Fibroblast of skin of left quadriceps (primary cell): Measurements from ENCODE around the gene HECW1.
"Not testable (repeated sequence)": the region's sequence is repeated elsewhere in the genome, so short reads cannot be mapped to it uniquely, and the experiment has no call there.

Experiments
- DNase-seq, 2 experiments: peaks; one replicate each; pipeline ENCODE4 v3.0.0-alpha.2; 2013; ENCODE audit warnings: low read depth in 2 of 2

The HECW1 gene

DNA sequence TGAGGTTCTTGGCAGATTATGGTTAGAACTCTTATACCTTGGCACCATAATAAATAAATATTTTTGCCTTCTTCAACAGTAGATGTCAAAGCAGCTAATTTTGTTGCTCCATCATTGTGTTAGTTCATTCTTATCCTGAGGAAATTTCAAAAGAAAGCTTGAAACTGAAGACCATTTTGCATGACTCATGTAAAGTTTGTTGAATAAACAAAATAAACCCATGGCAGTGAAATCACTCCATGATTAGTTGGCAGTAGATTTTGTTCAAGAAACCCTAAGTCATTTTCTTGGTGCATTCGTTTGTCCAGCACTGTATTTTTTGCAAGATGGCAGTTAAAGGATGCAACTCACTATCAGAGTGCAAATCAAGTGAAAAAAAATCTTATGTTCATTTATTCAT is 91.6 kb downstream of the HECW1 start:
- no peak for DNase-seq

DNA sequence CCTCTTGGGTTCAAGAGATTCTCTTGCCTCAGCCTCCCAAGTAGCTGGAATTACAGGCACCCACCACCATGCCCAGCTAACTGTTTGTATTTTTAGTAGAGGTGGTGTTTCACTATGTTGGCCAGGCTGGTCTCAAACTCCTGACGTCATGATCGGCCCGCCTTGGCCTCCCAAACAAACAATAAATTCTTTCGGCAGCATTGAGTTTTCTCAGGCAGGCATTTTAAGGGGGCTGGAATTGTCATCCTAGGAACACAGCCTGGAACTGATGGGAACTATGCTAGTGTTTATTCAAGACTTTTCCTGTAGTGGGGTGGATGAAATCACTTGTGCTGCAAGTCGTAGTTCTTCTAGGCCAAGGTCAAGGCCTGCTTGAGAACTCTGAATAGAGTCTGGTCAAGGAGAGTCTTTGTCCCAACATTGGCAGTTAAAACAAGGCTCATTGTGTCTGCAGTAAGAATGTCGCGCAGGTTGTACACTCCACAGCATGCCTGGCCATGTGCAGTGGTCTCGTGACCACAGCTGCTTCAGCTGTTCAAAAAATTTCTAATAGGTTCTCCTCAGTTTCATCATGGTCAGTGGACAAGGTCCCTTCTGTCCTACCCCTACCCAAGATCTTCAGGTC is 92.8 kb downstream of the HECW1 start:
- no peak for DNase-seq

DNA sequence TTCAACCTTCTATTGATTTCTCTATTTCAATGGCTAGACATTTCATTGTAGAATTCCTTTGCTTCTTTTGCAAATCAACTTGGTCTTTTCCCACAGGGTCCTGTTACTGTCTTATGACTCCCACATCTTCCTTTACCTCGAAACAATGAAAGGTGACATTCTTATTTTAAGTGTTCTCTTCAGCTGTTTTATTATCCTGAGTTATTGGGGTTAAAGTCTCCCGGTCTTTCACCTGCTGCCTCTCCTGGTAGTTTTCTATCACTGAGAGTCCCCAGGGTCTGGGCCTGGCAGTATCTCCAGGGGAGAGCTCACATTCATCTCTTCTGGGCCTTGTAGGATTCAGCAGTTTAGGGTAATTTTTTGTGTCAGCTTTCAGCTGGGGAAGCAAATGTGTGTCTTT is 95.8 kb downstream of the HECW1 start:
- DNase-seq: no peak

DNA sequence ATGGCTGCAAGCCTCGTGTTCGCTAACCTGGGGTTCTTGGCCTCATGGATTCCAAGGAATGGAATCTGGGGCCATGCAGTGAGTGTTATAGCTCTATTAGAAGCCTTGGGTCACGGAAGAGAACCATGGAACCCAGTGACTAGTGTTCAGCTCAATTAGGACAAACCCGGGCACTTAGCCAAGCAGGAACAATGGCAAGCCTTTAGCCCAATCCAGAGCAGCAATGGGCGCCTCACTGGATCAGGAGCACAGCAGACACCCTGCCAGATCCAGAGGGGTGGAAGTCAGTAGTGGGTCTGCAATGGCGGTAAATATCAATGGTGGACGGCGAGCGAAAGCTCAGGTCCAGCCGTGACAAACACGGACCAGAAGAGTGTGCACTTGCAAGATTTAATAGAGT is 98.1 kb downstream of the HECW1 start:
- DNase-seq: not testable (repeated sequence)

DNA sequence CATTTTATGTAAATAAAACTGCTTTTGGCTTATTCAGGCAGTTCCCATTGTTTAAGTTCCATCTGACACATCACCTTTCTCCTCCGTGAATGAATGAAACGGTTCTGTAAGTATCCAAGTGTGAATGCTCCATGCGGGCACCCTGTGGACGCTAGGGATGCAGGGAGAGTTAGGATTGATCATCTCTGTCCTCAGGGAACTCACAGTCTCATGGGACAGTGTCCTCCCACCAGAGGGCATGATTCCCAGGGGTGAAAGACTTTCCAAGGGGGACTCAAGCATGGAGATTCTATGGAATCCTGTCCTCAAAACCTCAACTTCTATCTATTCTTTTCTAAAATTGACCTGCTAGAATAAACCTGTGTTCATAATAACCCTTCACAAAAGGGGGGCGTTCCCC is 98.8 kb downstream of the HECW1 start:
- DNase-seq: no peak

DNA sequence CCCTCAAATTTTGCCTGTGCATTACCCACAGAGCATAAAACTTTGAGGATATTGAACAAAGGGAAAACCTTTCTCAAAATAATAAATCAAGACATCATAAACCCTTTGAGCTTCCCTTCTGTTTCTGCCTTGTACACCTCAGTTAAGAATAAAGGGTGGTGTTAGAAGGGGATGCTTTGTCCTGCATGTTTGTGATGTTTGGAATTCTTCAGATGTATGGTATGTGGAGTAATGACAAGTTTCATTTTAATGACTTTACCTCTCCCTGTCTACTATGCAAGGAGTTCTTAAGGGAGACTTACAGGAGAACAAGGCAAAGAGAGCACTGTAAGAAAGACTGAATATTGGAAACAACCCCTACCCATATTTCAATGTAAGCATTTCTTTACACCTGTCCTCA is 99.2 kb downstream of the HECW1 start:
- no peak for DNase-seq

DNA sequence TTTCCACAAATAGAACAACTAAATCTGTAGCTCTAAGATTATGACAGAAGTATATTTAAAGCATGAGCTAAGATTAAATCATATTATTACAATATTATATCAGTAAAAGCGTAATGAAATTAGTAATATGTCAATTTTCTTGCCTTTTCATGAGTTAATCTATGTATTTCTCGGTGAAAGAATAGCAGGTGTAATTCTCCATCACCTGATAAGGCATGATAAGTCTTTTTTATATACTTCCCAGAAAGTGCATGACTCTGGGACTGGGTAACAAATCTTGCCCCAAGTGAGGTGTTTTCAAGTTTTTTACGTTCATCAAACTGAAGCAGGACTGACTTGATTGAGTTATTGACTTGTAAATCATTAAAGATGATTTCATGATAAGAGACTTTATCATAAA is 100.5 kb downstream of the HECW1 start:
- DNase-seq: no peak

DNA sequence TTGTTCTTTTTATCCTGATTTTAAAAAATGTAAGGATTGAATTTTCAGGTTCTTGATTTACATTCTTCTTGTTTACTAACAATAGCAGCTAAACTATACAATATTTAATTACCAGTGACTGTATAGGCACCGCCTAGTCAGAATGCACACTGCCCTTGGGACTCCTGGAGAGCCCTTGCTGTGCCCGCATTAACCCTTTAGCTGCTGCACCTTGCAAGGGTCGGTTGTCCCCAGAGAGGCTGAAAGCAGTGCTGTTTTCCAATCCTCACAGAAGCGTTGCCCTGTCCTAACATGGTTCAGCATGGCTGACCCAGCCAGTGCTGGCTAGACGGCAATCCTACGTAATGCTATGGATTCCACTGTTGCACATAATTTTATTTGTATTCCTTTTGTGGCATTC is 102.6 kb downstream of the HECW1 start:
- no peak for DNase-seq

DNA sequence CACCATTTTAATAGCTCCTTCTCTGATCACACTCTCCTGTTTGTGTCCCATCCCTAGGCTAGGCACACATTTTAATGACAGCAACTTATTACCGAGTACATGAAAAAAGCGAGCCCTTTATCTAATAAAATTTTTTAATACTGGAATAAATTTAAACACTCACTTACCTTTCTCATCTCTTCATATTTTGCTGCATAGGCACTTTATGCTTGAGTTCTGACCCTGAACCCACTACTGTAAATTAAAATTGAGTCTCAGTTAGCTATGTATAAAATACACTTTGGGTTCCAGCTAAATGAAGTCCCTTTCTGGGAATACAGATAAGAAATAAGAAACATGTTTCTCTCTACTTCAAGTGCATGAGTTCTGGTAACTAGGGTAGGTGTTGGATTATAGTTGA is 104.6 kb downstream of the HECW1 start:
- DNase-seq: no peak

DNA sequence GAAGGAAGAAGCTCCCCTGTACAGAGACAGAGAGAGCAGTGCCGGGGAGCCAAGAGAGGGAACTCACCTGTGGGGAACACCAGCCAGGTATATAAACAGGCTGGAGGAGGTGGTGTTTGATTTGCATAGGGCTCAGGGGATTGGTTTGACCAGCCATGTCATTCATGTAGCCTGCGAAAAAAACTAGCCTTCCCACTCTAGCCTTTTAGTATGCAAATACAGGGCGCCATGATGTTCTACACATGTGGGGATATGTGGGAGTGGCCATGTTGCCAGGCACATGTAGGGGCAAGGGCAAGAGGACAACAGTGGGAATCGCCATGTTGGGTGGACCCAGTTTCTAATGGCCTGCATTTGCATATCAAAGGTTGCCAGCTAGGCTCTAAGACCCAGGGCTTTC is 106.5 kb downstream of the HECW1 start:
- DNase-seq: not testable (repeated sequence)

DNA sequence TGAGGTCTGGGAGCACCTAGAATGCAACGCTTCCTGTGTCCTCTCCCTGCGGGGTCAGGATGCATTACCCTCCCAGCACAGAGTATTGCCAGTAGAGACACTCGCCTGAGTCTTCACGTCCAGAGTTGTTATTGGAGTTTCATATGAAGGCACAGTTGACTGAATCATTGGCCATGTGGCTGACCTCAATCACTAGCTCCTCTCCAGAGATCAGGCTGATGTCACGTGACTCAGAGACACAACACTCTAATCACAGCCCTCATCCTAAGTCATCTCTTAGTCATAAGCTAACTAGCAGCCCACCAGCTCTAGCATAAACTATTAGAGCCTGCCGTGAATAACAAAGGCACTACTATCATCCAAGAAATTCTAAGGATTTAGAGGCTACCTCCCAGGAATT is 107.8 kb downstream of the HECW1 start:
- DNase-seq: peak; percentile 25 to 44

DNA sequence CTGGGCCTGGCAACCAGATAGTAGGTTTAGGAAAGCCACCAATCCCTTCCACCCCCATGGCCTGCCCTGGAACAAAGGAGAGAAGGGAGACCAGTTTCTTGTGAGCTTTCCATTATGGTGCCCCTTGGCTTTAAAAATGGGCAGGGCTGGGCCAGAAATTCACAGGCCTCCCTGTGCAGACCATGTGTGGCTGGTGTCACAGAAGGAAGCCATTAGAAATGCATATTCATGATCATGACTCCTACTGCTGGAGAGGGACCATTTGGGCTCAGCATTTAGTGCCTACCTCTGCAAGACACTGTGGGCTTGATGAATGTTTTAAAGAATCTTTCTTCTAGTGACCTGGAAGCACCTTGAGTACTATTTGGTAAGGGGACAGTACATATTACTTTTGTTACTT is 108.3 kb downstream of the HECW1 start:
- DNase-seq: no peak

DNA sequence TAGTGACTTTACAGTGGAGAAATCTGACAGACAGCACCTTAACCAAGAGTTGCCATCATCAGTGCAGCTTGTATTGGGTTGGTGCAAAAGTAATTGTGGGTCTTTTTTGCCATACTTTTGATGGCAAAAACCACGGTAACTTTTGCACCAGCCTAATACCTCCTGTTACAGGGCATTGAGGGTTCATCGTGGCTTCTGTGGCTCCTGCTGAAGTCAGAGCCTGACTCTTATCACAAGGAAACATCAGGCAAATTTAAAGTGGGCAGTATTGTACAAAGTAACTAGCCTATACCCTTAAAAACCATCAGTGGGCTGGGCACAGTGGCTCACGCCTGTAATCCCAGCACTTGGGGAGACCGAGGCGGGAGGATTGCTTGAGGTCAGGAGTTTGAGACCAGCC is 117.4 kb downstream of the HECW1 start:
- DNase-seq: no peak

DNA sequence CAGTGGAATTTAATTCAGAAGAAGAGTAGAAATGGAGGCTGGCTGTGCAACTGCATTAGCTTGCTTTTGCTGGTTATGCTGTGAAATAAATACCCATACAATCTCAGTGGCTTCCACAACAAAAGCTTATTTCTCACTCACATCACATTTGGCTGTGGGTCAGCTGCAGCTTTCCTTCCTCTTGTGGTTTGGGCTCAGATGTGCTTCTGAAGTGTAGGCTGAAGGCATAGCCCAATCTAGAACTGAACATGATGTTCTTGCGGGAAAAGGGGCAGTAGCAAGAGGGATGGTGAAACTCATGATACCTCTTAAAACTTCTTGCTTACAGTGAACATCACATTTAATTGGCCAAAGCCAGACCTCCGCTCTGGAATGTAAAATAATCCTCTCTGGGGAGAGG is 119.9 kb downstream of the HECW1 start:
- no peak for DNase-seq

DNA sequence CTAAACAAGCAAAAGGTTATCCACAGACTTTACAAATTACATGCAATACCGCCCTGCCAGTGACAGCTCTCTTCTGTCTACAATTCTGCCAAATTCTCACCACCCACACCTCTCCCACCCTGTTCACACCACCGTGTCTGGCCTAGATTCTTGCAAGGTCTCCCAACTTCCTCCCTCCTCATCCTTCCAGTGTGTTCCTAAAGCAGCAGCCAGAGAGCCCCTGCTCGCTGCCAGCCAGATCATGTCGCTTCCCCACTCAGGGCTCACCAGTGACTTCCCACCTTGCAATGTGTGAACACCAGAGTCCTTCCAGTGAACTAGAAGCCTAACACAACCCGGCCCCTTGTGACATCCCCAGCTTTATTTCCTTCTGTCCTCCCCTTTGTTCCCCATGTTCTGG is 121.6 kb downstream of the HECW1 start:
- DNase-seq: no peak

DNA sequence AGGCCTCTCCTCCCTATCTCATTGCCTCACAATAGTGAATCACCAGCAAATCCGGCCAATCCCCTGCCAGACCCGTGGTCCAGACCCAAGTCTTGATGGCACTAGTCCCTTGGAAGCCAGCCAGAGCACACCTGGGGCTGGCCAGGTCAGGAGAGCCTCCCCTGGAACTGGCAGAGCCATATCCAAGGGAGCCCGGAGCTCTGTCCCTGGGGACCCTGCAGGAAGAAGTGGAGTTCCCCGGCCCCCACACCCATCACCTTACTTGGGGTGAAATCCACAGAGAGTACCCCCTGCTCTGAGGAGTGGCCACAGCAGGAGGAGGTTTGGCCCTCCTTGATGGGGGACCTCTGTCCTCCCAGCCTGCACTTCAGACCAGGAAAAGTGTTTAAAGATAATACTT is 122.5 kb downstream of the HECW1 start:
- DNase-seq: no peak

DNA sequence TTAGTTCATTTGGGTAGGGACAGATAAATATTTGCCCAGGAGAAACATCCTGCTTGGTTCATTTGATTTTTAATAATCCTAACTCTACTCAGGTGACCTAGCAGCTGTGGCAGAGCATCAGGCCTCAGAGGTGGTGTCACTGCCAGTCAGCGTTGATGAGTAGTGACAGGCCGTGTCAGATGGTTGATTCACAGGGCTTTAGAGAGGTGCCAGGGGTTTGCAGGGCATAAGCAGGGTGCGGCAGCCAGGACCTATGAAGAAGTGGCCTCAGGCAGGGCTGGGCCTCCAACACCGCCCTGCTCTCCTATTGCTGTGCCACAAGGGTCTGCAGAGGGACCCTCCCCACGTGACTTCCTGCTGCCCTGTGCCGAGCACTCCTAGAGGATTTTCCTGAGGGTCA is 128.1 kb downstream of the HECW1 start:
- DNase-seq: no peak

DNA sequence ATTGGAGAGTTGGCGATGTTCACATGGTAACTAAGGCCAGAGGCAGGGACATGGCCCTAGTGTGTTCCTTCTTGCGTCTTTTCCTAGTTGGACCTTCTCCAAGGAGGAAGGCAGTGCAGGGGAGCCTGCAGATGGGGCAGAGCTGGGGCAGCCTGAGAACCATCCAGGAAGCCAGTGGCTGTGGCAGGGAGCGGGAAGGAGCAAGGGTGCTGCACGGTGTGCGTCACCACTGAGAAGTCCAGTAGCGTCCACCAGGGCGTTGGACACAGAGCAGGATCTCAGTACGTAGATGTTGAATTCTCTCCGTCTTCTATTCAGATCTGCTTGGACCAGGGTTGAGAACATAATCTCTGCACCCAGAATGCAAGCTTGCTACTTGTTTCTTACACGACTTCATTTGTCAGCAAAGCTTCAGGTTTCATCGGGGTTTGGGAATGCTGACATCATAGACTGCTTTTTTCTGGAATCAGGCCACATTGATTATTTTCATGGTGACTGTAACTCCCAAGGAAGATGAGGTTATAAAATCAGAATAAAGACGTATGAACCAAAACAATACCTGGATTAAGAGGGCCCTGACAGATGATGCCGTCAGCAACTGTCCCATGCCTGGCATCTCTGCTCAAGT is 130.3 kb downstream of the HECW1 start:
- DNase-seq: no peak

DNA sequence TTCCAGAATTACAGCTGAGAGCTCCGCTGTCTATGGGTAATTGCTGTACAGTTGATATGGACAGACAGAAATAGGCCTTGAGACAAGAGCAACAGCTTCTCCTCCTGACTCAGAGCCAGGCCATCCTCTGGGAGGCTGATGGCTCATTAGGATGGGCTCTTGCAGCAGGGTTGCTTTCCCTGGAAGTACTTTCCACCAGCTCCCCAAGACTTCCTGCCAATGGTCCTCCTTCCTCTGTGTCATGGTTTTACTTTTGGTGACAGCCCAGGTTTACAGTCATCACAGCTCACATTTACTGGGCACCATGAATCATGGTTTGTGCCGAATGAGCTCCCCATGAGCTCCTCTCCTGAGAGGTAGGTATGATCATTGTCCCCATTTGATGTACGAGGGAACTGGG is 131.8 kb downstream of the HECW1 start:
- no peak for DNase-seq

DNA sequence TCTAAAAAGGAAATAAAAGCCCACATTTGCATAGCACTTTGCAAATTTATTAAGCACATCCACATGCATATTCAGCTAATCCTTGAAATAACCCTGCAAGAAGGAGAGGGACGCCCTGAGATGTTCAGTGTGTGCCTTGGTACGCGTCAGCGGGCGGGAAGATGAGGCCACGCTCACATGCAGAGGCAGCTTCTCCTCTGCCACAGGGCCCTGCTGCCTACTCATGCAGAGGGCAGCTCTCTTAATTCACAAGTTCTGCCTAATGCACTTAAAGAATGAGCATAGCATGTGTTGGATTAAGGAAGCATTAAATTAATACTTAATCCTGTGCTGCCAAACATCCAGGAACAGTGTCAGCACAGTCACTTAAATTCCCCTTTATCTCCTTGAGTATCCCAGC is 132.3 kb downstream of the HECW1 start:
- no peak for DNase-seq

DNA sequence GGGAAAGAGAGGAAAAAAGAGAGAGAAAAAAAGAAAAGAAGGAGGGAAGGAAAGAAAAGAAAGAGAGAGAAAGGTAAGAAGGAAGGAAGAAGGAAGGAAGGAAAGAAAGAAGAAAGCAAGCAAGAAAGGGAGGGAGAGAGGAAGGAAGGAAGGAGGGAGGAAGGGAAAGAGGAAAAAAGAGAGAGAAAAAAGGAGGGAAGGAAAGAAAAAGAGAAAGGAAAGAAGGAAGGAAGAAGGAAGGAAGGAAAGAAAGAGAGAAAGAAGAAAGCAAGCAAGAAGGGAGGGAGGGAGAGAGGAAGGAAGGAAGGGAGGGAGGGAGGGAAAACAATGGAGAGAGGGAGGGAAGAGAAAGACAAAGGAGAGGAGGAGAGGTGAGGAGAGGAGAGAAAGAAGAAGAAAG is 135.3 kb downstream of the HECW1 start:
- no peak for DNase-seq

DNA sequence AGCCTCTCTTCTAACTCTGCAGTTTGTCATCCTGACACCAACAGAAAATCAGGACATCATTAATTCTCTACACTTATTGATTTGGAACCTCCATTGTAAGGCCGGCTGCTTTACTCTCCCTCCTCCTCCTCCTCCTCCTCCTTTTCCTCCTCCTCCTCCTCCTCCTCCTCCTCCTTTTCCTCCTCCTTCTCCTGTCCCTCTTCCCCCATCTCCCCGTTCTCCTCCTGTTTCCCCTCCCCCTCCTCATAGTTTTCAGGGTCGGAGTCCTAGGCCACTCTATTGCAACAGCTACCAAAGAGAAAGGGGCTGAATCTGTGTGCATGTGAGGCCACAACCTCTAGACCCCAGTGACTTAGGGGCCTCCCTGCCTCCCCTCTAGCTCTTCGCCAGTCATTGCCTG is 136.1 kb downstream of the HECW1 start:
- no peak for DNase-seq

DNA sequence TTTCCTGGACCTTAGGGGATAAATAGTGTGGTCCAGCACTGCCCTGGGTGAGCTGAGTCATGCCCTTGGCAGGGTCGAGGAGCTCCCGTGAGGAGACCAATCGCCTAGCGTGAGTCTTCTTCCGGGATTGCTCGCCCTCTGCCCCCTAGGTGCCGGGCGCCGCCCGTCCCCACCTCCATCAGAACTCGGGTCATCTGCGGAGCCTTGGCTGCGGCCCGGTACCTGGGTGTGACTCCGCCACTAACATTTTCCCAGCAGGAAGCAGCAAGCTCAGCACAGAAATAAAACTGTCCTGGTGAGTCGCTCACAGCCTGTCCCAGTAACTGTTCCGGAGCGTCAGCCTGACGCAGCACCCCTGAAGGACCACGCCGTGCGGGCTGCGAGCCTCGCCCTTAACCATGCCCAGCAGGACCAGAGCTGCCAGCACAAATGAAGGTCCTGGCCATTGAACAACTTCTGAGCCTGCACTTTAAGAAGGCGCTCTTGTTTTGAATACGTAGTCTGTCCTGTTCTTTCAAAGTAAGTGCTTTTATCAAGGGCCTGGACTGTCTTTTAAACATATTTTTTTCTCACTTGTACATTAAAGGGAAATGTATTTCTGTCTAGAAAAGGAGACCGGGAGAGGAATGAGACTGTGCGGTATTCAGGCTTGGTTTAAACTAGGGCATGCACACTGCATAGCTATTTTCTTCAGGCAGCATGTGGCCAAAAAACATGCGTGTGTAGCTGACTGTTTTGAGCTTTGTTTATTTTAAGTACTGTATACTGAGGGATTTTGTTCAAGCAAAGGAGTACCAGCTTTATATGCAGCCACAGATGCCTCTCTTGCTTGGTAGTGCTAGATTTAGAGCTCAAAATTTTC is 136.7 kb downstream of the HECW1 start:
- DNase-seq: peak in 1 of 2 experiments; percentile 3
